Stimulated activated CD4-positive, alpha-beta T cell treated with anti-CD3 and anti-CD28 coated beads, Interleukin-4, amount 100 ng/mL, for 24 hours (primary cell): ENCODE results near the gene OR10W1.

ENCODE experiments used
- DNase-seq: peaks from one replicate; pipeline ENCODE4 v3.0.0-alpha.2; 2020

OR10W1 gene, protein sequence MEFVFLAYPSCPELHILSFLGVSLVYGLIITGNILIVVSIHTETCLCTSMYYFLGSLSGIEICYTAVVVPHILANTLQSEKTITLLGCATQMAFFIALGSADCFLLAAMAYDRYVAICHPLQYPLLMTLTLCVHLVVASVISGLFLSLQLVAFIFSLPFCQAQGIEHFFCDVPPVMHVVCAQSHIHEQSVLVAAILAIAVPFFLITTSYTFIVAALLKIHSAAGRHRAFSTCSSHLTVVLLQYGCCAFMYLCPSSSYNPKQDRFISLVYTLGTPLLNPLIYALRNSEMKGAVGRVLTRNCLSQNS

DNA sequence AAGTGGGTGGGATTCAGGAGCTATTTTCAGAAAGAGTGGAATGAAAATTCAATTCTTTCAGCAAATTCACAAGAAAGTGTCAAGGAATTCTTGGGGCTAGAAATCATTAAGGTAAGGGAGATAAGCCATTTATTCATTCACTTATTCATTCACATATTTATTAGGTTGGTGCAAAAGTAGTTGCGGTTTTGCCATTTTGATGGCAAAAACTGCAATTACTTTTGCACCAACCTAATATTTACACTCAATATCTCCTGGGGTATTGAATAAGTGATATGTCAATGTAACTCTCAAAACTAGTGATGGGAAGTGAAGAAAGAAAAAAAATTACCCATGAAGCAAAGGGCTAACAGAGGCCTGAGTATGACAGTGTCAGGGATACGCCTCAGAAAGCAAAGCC is at the start of gene OR10W1:
Gene OR10W1, minus strand, starts transcription at position 119 of the 400 bp plus-strand sequence. CDS start 402 bp downstream, outside the sequence.
- no peak for DNase-seq

DNA sequence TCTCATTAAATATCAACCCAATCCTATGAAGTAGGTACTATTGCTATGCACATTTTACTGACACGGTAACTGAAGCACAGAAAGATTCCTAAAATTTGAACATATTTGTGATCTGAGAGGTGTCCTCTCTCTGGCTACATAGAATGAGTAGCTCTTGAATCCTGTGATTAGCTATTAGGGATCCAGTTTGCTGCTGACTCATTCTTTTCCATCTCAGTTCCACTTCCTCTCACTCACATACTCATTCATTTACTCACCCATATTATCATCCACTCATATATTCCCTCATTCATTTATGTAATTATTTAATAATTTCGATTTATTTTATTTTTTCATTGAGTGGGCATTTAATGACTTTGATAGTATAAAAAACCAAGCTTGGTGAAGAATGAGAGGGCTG is 48.1 kb upstream of the OR10W1 start:
- no peak for DNase-seq

DNA sequence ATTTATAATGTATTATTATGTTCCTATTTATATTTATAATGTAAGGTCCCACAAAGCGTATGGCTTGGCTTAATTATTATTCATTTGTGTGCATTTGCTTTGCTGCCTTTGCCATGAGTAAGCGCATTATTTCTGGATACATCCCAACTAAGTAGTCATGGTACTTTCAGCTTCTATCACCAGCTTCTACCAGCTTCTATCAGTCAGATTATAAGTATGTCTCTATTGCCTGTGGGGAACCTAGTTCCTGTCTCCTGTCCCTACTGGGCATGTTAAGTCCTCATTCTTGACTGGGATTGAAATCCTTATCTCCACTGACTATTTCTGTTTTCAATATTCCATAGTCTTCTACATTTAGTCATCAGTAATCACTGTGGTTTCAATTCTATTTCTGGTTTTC is 33.5 kb upstream of the OR10W1 start:
- DNase-seq: no peak

DNA sequence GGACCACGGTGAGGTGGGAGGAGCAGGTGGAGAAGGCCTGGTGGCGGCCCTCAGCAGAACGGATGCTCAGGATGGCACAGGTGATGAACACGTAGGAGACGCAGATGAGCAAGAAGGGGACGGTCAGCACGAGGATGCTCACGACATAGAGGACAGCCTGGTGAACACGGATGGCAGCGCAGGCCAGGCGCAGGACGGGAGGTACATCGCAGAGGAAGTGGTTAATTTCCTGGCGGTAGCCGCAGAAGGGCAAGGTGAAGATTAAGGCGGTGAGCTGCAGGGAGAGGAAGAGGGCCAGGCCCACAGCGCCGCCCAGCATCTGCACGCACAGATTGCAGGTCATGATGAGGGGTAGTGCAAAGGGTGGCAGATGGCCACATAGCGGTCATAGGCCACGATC is 24.0 kb upstream of the OR10W1 start:
- no peak for DNase-seq

DNA sequence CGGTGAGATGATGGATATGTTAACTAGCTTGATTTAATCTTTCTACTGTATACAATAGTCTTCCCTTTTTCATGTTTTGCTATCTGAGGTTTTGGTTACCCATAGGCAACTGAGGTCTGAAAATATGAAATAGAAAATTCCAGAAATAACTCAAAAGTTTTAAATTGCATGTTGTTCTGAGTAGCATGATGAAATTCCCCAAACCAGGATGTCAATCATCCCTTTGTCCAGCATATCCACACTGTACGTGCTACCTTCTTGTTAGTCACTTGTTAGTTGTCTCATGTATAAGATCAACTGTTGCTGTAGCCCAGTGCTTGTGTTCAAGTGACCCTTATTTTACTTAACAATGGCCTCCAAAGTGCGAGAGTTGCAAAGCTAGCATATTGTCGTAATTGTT is 21.2 kb upstream of the OR10W1 start:
- no peak for DNase-seq

DNA sequence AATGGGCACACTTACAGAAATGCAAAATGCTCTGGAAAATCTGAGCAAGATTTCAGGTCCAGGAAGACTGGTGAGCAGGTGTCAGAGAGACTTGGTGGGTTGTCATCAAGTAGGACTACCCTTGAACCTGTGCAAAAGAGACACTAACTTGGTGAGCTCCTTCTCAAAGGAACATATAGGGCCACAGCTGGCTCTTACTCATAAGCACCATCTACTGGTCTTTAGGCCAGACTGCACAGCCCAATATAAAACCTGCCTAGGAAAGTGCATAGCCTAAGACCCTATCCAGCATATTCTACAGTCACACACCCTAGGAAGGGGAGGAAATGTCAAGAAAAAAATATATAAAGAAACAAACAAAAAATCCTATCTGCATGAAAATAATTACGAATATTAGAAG is 18.2 kb upstream of the OR10W1 start:
- DNase-seq: no peak

DNA sequence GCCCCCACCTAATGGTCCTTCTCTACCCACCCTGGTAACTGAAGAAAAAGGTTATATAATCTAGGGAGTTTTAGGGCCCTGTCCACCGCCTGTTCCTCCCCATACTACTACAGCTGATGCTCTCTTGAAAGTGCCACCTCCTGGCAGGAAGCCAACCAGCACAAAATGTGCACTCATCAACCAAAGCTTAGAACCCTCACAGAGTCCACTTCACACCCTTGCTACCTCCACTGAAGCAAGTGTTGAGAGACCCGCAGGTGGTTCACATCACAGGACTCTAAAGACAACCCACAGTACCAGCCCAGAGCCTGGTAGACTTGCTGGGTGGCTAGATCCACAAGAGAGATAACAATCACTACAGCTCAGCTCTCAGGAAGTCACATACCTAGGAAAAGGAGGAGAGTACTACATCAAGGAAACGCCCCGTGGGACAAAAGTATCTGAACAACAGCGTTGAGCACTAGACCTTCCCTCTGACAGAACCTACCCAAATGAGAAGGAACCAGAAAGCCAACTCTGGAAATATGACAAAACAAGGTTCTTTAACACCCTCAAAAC is 17.5 kb upstream of the OR10W1 start:
- no peak for DNase-seq

DNA sequence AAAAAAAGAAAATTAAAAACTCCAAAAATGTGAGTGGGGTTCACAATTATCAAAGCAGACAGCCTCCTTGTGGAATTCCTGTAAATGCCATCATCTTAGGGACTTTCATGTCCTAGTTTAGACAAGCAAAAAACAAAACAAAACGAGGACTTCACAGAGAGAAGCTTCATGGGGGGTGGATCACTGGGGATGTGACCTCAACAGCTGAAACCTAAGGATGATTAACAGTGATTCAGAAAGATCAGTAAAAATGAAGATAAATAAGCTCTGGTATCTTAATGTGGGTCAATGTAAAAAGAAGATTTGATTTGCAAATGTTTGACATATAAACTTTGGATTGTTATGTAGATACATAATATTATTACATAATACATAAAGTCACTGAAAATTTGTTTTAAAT is 8.1 kb upstream of the OR10W1 start:
- DNase-seq: no peak

DNA sequence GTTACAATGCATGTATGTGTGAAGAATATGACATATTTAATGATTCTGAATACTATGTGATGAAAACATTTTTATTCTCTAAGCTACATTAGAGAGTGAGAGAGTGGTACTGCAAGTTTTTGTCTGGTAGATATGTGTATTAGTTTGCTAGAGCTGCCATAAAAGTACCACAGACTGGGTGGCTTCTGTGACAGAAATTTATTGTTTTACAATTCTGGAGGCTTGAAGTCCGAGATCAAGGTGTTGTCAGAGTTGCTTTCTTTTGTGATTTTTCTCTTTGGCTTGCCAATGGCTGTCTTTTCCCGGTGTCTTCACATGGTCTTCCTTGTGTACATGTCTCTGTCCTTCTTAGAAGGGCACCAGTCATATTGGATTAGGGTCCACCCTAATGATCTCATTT is 6.9 kb upstream of the OR10W1 start:
- DNase-seq: no peak

DNA sequence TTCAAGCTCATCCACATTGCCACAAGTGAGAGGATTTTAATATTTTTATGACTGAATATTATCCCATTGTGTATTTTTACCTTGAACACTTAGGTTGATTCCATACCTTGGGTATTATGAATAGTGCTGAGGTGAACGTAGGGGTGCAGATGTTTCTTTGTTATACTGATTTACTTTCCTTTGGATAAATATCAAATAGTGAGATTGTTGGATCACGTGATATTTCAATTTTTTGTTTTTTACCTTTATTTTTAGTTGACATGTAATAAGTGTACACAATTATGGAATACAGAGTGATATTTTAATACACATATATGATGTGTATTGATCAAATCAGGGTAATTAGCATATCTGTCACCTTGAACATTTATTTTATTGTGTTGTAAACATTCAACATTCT is 8.1 kb downstream of the OR10W1 start:
- no peak for DNase-seq

DNA sequence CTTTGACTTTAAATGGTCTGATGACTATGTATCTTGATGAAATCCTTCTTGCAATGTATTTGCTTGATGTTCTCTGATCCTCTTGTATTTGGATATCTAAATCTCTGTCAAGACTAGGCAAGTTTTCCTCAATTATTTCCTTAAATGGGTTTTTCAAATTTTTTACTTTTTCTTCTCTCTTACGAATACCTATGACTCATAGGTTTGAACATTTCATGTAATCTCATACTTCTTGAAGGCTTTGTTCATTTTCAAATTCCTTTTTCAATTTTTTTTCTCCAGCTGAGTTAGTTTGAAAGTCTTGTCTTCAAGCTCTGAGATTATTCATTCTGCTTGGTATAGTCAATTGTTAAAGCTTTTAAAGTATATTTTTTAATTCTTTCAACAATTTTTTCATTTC is 13.1 kb downstream of the OR10W1 start:
- DNase-seq: no peak

DNA sequence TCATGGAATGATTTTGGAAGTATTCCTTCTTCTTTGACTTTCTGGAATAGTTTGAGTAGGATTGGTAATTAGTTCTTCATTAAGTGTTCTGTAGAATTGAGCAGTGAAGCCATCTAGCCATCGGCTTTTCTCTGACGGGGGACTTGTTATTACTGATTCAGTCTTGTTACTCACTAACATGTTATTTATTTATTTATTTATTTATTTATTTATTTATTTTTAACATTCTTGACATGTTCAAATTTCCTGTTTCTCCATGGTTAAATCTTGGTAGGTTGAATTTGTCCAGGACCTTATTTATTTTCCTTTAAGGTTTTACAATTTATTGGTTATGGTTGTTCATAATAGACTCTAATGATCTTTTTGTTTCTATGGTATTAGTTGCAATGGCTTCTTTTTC is 24.1 kb downstream of the OR10W1 start:
- DNase-seq: no peak

DNA sequence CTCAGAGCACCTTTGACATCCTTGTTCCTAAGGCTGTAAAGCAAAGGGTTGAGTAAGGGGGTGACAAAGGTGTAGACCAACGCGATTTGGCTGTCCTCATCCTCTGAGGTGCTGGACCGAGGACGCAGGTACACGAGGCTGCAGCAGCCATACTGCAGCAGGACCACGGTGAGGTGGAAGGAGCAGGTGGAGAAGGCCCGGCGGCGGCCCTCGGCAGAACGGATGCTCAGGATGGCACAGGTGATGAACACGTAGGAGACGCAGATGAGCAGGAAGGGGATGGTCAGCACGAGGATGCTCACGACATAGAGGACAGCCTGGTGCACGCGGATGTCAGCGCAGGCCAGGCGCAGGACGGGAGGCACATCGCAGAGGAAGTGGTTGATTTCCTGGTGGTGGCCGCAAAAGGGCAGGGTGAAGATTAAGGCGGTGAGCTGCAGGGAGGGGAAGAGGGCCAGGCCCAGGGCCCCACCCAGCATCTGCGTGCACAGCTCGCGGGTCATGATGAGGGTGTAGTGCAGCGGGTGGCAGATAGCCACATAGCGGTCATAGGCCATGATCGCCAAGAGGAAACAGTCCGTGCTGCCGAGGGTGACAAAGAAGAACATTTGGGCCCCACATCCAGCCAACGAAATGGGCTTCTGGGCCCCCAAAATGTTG is 40.0 kb downstream of the OR10W1 start:
- DNase-seq: no peak

DNA sequence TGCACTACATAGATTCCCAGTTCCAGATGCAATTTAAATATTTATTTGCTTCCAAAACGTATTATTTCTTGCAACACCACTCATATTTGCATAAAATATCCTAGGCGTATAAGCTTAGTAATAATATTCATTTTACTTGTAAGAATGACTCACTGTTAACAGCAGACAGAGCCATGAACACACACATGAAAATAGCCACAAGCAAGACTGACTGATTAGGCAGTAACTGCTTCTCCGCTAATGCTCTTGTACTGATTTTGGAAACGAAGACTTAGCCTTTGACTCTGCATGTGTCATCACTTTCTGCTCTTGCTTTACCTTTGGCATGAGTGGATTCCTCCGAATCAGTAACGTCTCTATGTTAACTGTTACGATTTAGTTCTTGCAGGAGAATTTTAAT is 45.3 kb downstream of the OR10W1 start:
- DNase-seq: no peak
